Measurements from ENCODE around the gene CMTM3.
"Not testable (repeated sequence)": the region's sequence is repeated elsewhere in the genome, so short reads cannot be mapped to it uniquely, and the experiment has no call there.

Gene CMTM3

DNA sequence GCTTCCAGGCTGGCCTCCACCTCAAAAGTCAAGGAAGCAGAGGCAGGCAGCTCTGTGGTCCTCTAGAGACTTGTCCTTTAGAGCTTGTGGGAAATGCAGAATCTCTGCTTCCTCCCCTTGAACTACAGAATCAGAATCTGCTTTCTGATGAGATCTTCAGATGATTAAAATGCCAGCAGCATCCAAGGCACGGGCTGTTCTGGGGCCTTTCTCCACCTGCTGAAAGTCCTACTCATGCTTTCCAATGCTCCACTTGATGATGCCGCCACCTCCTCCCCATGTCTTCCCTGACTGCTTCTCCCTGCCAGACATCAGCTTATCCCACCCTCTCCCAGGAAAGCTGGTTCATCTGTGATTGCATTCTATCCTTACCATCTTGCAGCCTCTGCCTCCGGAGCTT lies 33.3 kb downstream of the CMTM3 start:
- no peak for DNase-seq

GRCh38 chr16:66639091-66639885 lies 34.8 kb downstream of the CMTM3 start:
- no peak for DNase-seq

GRCh38 chr16:66640724-66641314 lies 36.3 kb downstream of the CMTM3 start:
- no peak for DNase-seq

GRCh38 chr16:66641387-66641786 lies 36.9 kb downstream of the CMTM3 start:
- DNase-seq: no peak

DNA sequence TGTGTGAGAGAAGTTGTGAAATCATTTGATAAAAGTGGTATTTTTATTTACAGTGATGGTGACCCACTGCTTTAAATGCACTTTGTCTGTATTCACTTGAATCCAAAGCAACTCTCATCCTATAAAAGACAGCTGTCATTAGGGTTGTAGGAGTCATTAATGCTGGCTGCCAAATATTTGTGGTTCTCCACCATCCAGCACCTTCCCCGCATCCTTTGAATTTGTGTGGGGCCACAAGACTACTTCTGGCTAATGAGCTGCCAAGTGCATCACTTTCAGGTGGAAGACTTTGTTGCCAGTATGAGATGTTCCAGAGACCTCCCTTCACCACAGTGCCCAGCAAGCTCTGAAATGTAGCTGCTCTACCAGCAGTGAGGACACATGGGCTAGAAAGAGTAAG lies 43.4 kb downstream of the CMTM3 start:
- no peak for DNase-seq

- DNase-seq: no peak
Measured at GRCh38 chr16:66649167-66649566, 44.7 kb downstream of the CMTM3 start.

DNA sequence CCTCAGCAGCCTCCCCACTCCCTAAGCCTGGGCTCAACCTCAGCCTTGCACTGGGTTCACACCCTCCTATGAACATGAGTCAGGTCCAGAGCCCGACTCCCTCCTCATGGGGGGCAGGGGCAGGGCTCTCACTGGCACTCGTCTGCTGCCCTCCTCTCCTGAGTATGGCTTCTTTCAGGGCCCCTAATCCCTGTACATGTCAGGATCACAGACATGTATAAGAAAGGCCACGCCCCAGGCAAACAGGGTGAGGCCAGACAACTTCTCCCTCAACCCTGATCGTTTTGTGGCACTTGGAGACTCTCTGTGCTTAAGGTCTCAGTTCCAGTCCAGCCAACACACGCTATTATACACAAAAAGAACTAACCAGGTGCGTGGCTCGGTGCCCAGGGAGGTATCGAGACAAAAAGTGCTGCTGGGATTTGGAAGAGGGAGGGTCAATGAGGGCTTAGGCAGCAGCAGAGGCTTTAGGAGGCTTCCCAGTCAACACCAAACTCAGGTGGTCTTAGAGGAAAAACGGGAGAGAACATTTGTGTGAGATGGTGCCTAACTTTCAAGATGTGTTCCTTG lies 45.2 kb downstream of the CMTM3 start:
- no peak for DNase-seq

DNA sequence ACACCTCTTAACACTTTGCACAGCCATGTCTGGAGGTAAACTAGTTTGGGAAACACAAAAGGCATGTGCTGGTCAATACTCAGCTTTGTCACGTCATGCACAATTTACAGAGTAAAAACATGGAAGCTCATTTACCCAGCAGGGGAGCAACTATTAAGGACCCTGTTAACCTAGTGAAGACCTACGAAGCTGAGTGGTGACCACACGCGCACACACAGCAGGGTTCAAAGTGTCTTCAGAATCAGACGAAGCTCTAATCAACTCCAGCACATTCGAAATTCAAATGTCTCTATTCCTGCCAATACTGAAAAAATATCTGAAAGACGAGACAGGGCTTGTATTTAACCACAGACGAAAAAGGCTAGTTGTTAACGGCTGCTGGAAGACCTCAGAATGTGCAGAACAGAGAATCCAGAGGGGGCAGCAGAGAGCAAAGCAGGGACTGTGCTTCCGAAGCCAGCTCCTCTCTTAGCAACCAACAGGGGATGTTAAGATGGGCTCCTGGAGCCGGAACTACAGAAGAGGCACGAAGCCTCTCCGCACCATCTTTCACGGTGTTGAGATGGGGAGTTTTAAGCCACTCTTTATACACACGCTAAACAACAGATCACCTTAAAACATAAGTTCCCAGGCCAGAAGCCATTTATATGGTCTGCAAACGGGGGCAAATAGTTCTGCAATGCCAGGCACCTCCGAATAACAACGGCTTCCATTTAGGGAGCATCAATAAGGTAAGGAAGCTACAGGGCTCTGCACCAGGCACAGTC lies 46.4 kb downstream of the CMTM3 start:
- DNase-seq: peak; percentile 90

DNA sequence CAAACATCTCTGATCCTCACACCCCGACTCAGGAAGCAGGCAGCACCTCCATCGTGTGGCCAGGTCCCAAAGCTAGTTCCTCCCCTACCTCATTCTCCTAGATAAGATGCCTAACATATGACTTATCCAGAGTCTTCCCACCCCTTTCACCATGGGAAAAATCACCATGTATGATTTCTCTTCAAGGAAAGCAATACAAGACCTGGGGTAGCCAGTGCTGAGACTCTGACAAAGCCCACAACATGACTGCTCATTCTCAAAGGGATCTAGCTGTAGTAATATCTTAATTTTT lies 46.9 kb downstream of the CMTM3 start:
- DNase-seq: no peak

DNA sequence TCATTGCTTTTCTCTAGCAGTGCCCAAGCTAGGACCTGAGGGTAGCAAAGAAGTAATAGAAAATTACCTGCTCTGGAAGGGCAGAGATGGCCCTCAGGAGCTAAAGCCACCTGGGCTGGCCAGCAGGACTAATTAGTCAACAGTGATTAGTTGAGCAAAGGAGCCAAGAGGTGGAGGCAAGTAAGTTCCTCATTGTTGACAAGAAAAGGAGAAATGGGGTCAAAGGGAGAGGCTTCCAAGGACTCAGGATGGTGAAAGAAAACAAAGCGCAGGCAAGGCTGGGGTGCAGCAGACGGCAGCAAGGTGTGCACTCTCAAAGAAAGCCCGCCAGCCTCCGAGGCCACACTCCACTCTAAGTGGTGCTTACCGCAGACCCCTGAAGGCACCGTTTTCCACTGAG lies 47.5 kb downstream of the CMTM3 start:
- DNase-seq: no peak

- DNase-seq: no peak
Measured at GRCh38 chr16:66652661-66653360, 48.3 kb downstream of the CMTM3 start.

- no peak for DNase-seq
Measured at GRCh38 chr16:66653581-66654350, 49.3 kb downstream of the CMTM3 start.

DNA sequence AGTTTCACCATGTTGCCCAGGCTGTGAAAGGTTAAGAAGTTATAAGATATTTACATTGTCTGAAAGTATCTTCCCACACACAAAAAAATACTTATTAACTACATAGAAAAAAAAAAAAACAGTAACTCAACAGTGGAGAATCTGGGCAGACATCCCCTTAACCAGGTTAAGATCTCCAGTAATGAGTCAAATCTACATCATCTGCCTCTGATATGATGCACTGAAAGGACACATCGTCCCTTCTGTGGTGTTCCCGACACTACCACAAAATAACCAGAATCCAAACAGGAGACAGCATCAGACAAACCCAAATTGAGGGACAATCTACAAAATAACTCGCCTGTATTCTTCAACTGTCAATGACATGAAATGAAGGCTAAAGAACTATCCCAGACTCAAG lies 52.0 kb downstream of the CMTM3 start:
- DNase-seq: no peak

DNA sequence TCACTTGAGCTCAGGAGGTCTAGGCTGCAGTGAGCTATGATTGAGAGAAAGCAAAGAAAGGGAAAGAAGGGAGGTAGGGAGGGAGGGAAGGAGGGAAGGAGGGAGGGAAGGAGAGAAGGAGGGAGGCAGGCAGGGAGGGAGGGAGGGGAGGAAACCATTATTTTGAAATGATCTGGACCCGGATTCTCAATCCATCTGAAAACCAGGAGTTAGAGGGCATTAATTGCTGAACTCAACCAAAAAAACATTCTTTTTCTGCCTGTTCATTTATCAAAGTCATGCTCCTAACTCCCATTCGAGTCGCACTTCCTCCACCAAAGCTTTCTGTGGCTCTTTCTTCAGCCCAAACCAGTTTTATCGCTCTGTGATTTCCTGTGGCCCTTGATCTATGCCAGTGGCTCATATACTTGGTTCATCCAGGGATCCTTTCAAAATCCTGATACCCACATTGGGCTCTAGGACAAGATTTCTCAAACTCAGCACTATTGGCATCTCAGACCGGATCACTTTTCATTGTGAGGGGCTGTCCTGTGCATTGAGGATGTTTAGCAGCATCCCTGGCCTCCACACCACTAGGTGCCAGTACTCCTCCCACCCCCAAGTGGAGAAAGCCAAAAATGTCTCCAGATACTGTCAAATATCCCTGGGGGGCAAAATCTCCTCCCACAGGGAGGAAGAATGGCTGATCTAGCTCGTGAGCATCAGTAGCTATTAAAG lies 53.8 kb downstream of the CMTM3 start:
- DNase-seq: no peak

DNA sequence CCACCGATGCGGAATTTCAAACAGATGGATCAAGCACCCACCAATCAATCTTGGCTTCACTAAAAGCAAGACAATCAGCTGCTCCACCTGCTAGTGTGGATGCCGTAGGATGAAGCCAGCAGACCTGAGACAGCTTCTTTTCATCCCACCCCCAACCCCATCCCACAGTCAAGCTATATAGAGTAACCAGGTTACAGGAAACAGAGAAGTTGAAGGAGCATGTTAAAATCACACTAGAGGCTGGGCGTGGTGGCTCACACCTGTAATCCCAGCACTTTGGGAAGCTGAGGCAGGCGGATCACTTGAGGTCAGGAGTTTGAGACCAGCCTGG lies 54.3 kb downstream of the CMTM3 start:
- DNase-seq: no peak

GRCh38 chr16:66660422-66661209 lies 56.1 kb downstream of the CMTM3 start:
- no peak for DNase-seq

DNA sequence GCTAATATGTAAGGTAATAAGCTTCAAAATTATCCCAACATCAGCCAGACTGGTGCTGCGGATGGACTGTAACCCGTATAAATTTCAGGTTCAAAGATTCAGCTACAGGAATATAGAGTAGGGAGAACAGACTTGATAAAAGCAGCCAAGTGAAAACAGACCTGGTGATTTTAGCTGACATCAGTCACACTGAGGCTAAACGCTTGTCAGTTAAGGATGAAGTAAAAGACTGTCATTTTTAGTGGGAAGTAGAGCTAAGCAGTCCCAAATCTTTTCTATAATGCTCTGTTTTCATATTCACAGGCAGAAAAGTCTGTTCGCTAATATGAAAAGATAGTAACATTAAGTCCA lies 56.7 kb downstream of the CMTM3 start:
- DNase-seq: no peak

DNA sequence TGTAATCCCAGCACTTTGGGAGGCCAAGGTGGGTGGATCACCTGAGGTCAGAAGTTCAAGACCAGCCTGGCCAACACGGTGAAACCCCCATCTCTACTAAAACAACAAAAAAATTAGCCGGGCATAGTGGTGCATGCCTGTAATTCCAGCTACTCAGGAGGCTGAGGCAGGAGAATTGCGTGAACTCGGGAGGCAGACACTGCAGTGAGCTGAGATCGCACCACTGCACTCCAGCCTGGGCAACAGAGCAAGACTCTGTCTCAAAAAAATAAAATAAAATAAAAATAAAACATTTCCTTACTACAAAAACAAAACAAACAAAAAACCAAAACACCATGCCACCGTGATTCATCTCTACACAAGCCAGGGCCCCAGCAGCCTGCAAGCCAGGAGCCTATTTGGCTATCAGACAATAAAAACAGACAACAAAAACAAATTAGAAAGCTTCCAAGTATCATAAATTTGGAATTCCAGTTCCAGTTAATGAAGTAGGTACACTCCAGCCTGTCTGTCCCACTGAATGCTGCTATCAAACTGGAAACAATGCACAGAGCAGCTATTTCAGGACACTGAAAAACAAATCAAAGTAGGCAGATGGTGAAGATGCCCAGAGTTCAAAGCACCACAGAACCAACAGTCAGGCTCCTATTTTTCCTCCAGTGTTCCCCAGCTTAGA lies 57.3 kb downstream of the CMTM3 start:
- DNase-seq: not testable (repeated sequence)

- DNase-seq: peak; percentile 52
Measured at GRCh38 chr16:66662445-66663194, 58.1 kb downstream of the CMTM3 start.

Data from RPMI8226 (cell line).